ENCODE measurements around the gene GLS.

The GLS gene

DNA sequence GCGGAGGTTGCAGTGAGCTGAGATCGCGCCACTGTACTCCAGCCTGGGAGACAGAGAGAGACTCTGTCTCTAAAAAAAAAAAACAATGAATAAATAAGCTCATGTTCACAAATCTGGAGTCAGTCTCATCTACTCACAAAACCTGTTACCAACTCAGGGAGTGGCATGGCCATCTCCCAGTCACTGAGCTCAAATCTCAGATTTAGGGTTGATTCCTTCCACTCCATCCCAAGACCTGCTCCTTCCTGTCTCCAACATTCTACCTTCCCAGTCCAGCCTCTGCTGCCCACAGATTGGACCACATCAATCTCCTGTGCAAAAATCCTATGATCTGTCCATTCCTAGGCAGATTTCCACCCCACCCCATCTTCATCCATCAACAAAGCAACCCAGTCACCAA, 131.7 kb downstream of the GLS start:
- H3K27ac ChIP-seq, result no peak overlapping the region
- TF ChIP-seq, protein P1, sequence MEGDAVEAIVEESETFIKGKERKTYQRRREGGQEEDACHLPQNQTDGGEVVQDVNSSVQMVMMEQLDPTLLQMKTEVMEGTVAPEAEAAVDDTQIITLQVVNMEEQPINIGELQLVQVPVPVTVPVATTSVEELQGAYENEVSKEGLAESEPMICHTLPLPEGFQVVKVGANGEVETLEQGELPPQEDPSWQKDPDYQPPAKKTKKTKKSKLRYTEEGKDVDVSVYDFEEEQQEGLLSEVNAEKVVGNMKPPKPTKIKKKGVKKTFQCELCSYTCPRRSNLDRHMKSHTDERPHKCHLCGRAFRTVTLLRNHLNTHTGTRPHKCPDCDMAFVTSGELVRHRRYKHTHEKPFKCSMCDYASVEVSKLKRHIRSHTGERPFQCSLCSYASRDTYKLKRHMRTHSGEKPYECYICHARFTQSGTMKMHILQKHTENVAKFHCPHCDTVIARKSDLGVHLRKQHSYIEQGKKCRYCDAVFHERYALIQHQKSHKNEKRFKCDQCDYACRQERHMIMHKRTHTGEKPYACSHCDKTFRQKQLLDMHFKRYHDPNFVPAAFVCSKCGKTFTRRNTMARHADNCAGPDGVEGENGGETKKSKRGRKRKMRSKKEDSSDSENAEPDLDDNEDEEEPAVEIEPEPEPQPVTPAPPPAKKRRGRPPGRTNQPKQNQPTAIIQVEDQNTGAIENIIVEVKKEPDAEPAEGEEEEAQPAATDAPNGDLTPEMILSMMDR (IDR thresholded peaks at IDR 0.05), result no peak
- TF ChIP-seq ZFX (IDR thresholded peaks at IDR 0.05; ENCODE audit: borderline replicate concordance), result no peak

DNA sequence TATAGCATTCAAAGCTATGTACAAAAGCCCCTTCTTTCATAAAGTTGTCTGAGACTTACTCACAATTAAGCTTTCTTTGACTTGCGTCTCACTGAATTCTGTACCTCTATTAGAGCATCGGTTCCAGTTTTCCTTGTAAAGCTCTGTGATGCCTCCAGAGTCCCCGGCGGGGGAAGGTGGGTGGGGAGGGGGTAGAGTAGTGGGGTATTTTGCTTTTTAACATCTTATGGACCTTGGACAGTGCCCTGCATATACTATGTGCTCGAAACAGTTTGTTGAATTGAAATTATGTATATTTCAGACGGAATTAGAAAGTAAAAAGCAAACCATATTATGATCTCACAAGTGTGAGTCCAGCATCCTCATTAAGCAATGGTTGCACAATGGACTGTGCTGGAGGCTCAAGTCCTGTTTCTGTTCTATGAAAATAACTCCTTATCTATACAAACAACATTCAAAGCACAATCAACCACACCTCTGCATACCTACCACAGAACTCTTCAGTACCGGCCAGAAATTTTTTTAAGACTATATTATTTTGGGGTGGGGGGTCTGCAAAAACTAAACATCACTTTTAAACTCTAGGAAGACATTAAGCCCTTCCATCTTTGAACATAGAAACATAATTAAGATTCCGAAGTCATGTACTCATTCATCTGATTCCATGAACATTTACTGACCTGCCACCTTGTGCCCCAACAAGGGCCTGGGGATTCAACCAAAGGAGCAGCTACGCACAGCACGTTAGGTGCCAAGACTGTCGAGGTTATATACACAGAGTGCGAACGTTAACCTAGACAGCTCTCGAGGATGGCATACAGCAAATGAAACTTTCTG, 132.4 kb downstream of the GLS start:
- TF ChIP-seq, protein P1 (IDR thresholded peaks at IDR 0.05), result no peak
- no peak for TF ChIP-seq ZFX (IDR thresholded peaks at IDR 0.05; ENCODE audit: borderline replicate concordance)
- peak overlapping the region; percentile 80 for H3K27ac ChIP-seq

DNA sequence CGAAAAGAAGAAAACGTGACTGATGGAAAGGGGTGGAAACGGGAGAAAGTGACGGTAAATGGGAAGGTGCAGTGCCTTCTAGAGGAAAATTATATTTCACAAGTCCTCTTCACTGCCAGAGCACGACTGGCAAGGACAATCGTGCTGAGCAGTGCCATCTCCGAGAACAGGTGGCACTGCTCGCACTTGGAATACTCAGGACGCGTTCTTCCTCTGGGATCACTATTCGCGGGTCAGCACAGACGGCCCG, 133.0 kb downstream of the GLS start:
- H3K27ac ChIP-seq, result peak overlapping the region; percentile 80

DNA sequence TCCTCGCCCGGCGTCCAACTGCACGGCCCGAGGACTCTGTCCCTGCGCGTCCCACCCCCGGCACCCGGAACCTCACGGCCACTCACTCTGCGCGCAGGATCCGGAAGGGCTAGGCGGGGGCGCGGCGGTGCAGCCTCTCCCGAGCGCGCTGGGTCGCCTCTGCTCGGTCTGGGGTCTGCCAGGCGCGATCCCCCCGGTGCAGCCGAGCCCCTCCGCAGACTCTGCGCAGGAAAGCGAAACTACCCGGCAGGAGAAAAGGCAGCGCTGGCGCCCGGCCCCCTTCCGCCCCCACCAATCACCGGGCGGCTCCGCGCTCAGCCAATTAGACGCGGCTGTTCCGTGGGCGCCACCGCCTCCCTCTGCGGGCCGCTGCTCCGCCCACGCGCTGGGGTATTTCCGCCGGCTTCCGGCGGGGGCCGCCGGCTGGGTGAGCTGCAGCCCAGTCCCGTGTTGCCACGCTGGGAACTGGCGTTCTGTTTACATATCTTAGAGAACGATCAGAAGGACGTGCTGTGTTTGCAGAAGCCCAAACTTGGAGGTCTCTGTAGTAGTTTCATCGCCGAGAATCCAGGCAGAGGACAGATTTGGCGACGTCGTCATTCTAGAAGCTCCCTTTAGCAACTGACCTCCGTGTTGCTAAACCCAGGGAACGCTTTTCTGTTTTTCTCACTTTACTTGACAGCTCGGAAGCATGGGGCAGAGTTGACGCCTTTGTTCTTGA, 133.5 kb downstream of the GLS start, which contains the start of gene STAT1:
Gene STAT1 (minus strand): TSS at position 240 of the 721 bp plus-strand sequence. CDS start 4,168 bp downstream, outside the sequence.
- peak within 1 kb of the TSS; percentile 80 for H3K27ac ChIP-seq

More for the DNA sequence above, 133.0 kb downstream of the GLS start:
- TF ChIP-seq, protein P1 (IDR thresholded peaks at IDR 0.05), result peak; percentile 25; the same call in 1 of the 2 replicates
- no peak for TF ChIP-seq ZFX (IDR thresholded peaks at IDR 0.05; ENCODE audit: borderline replicate concordance)

DNA sequence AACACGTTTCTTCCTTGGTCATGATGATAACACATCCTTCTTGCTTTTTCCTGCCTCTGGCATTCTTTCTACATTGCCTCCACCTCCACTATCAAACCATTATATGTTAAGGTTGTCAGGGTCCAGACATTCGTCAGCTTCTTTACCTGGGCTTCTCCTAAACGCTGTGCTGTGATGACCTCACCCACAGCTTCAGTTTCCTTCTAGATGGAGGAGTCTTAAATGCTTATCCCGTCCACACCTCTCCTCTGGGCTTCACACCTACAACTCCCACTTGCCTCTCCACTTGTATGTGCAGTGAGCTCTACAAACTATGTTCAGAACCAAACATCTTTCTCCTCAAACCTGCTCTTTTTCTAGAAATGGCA, 134.0 kb downstream of the GLS start:
- TF ChIP-seq, protein P1 (IDR thresholded peaks at IDR 0.05), result no peak
- peak overlapping the region; percentile 80 for H3K27ac ChIP-seq

More for the DNA sequence above, 133.5 kb downstream of the GLS start, which contains the start of gene STAT1:
- no peak for TF ChIP-seq ZFX (IDR thresholded peaks at IDR 0.05; ENCODE audit: borderline replicate concordance)
- TF ChIP-seq, protein P1 (IDR thresholded peaks at IDR 0.05), result no peak; the same call in 1 of the 2 replicates

Measured in 22Rv1 (cell line).